T1000 (cell line): ENCODE measurements around the gene HLA-F.

Experiments used
- DNase-seq: peaks from one replicate; lab custom pipeline; 2025; ENCODE audit warnings: mixed read lengths; lab: John Stamatoyannopoulos, UW

The HLA-F gene

GRCh38 chr6:29724937-29725869 lies 2.0 kb downstream of the HLA-F start:
- no peak for DNase-seq

- DNase-seq, result no peak
Observed at GRCh38 chr6:29726001-29726400, 2.8 kb downstream of the HLA-F start.

GRCh38 chr6:29726571-29727194 lies 3.4 kb downstream of the HLA-F start:
- DNase-seq, result no peak

- no peak for DNase-seq
Observed at GRCh38 chr6:29727637-29728036, 4.4 kb downstream of the HLA-F start.

GRCh38 chr6:29728173-29728874 lies 5.1 kb downstream of the HLA-F start:
- DNase-seq, result no peak

- no peak for DNase-seq
Observed at GRCh38 chr6:29728875-29729270, 5.6 kb downstream of the HLA-F start.

- DNase-seq, result no peak
Observed at GRCh38 chr6:29729774-29730328, 6.6 kb downstream of the HLA-F start.

- no peak for DNase-seq
Observed at GRCh38 chr6:29730575-29731126, 7.4 kb downstream of the HLA-F start.

GRCh38 chr6:29731281-29731680 lies 8.0 kb downstream of the HLA-F start:
- DNase-seq, result no peak

- DNase-seq, result no peak
Observed at GRCh38 chr6:29733057-29733456, 9.8 kb downstream of the HLA-F start.

- DNase-seq, result no peak
Observed at GRCh38 chr6:29734046-29735018, 11.1 kb downstream of the HLA-F start.

GRCh38 chr6:29736563-29736962 lies 13.3 kb downstream of the HLA-F start:
- no peak for DNase-seq

GRCh38 chr6:29737707-29738630 lies 14.7 kb downstream of the HLA-F start:
- no peak for DNase-seq

- no peak for DNase-seq
Observed at GRCh38 chr6:29739136-29739881, 16.1 kb downstream of the HLA-F start.

GRCh38 chr6:29739882-29740261 lies 16.6 kb downstream of the HLA-F start:
- DNase-seq, result no peak

GRCh38 chr6:29741592-29741991 lies 18.4 kb downstream of the HLA-F start:
- DNase-seq, result no peak

GRCh38 chr6:29742127-29742526 lies 18.9 kb downstream of the HLA-F start:
- DNase-seq, result no peak

- DNase-seq, result no peak
Observed at GRCh38 chr6:29743025-29743424, 19.8 kb downstream of the HLA-F start.

- no peak for DNase-seq
Observed at GRCh38 chr6:29743568-29743967, 20.3 kb downstream of the HLA-F start.
